HG03135 (cell line): Measurements from ENCODE around the gene SEMA5B.

ENCODE experiments used
- ATAC-seq: cut with Tn5 transposase; IDR thresholded peaks from one replicate; pipeline ENCODE4 v1.9.1; 2021; ENCODE audit warnings: mild to moderate bottlenecking, moderate library complexity; ENCODE audit not compliant: unreplicated experiment

SEMA5B gene

GRCh38 chr3:123060054-123060453 lies 32.5 kb upstream of the SEMA5B start:
- no peak for ATAC-seq

GRCh38 chr3:123058505-123058904 lies 30.9 kb upstream of the SEMA5B start:
- ATAC-seq, result no peak

DNA sequence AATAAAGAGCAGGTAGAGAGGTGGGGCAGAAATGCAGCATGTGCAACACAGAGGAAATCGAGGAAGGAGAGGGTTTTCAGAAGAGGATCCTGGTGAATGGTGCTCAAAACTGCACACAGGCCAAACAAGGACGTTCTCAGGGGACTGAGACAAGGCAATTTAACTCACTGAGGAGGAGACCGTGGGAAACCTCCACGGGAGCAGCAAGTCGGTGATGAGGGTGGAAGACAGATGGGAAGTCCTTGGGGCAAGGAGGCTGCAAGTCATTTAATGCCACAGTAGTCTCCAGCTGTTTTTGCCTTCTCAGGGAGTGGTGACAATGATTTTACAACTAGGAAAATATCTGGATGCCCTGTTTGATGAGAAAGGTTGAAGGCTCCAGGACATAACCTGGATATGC lies 27.8 kb upstream of the SEMA5B start:
- no peak for ATAC-seq

DNA sequence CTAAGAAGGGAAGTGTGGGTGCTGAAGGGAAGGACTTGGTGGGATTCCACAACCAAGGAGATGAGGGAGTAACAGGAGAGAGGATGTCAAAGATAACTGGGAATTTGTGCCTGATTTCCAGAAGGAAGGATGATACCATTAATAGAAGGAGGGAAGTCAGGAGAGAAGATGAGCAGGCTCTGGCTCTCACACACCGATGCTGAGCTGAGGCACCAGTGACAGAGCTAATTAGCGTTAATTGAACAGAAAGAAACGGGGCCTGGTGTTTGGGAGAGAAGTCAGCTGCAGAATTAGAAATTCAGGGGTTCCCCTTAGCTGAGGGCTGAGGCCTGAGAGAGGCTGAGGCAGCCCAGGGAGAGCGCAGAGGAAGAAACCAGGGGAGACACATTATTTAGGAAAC lies 27.4 kb upstream of the SEMA5B start:
- no peak for ATAC-seq

- no peak for ATAC-seq
These were observed 26.7 kb upstream of the SEMA5B start for GRCh38 chr3:123054109-123054778.

DNA sequence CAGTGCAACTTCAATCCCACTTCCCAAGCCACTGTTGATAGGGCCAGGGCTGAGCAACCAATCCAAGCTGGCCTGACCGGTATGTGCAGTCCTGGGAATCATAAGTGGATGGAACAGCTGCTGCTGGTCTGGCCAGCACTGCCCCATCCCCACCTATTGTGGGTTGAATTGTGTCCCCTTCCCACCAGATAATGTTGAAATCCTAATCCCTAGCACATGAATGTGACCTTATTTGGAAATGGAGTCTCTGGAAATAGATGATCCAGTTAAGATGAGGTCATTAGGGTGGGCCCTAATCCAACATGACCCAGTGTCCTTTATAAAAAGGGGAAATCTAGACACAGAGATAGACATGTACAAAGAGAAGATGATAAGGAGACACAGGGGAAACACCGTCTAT lies 25.5 kb upstream of the SEMA5B start:
- no peak for ATAC-seq

GRCh38 chr3:123050666-123051065 lies 23.1 kb upstream of the SEMA5B start:
- no peak for ATAC-seq

DNA sequence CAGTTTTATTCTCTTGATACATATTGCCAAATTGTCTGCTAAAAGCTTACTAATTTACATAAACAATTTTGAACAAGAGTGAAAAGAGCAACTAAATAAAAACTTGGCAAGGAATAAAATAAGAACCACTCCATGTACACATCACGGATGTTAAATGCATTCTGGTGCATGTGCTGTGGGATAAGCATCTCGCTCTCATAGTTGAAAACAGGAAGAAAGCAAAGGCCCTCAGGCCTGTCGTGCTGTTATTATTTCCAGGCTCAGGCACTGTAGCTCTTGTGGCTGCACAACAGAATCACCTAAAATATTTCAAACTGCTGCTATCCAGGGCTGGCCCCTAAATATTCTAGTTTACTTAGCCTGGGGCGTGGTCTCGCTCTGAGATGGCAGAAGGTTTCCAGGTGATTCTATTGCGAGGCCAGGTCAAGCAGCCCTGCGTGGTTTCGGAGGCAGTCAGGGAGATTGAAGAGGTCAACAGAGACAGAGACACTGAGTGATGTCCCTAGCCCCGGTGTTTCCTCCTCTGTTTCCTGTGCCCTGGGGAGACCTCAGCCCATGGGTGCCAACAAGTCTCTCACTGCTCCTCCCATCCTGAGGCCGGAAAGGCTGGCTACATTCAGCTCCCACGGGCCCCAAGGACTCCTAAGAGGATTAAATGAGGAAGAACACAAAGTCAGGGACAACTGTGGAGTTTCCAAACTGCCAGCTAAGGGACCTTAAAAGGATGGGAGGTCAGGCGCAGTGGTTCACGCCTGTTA lies 21.1 kb upstream of the SEMA5B start:
- no peak for ATAC-seq

DNA sequence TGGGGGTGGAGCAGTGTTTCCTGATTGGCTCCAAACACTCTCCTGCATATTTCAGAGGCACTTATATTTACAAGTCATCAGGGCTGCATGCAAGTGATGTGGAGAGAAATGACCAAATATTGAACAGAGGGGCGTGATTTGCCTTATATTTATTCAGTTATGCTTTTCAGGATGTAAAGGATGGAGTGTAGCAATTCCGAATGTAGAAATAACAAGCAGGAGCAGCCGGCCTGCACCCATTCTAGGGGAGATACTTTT lies 19.4 kb upstream of the SEMA5B start:
- no peak for ATAC-seq

DNA sequence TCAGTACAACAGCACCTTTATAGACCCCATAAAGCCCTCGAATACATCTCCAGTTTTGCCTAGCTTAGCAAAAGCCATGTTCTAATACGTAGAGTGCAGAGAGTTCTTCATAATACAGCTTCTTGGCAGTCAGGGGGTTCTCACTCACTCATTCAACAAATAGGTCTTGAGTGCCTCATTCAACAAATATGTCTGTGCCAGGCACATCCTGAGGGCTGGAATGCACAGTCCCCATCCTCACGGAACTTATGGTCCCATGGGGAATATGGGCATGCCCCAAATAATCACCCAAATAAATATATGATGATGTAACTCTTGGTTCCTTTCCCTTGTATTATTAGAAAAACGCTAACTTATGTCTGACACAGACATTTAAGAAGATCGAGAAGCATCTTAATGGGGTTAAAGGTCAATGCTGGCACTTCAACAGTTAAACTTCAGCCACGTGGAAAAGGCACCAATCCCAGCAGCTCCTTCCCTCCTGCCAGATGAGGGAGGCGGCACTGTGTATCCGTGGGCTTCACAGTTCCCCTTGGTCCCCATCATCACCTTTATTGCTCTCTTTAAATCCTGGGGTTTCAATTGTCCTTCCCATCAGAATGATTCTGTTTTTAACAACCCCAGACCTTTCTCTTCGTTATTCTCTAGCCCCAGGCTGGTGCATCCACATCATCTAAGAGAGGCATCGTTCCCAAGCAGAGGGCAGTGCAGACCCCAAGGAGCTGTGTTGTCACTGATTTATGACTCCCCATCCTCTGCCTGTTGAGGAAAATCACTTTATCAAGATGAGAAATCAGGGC lies 18.9 kb upstream of the SEMA5B start:
- no peak for ATAC-seq

DNA sequence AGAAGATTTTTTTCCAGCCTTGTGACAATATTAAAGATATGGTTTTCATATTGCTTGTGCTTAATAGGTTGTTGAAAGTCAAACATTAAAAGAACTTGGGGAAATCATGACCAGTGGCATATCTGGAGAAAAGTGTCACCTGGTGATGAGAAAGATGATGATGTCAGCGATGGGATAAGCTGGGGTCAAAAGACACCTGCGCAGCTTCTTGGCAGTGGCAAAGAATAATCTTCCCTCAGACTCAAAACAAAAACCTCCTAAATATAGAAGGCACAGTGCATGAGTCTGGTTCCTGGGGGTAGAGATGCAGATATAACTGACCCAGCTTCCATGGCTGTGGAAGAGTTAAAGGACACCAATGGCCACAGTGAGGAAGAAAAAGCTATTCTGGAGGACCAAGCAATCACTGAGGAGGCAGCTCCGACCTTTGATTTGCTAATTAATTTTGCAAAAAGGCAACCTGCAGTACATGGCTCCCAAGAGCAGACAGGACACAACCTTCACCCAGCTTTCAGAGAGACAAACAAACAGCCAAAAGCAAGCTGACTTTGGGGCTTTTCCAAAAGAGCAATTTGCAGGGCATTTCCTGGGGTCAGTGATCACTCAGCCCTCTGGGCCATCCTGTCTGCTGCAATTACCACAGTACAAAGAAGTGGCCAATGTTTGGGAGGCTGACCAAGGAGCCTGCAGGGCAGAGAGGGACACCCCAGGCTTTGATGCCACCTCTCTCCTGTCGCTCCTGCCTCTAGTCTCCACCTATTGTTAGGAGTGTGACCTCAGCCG lies 17.6 kb upstream of the SEMA5B start:
- ATAC-seq, result no peak

DNA sequence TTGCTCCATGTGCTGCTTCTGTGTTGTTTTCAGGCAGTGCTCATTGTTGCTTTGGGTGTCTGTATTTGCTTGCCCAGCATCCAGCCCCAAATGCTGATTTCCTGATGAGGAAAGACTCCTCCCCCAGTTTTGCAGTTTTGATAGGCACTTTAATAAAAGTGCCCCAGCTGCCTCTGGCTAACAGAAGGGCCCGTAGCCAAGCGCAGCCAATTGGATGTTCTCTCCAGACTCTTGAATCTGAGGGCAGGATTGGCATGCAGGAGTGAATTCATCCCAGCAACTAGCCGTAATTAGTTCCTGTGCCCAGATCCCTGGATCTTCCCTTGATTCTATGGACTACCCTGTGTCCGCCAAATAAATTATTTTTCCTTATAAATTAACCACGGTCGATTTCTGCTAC lies 14.8 kb upstream of the SEMA5B start:
- no peak for ATAC-seq

- ATAC-seq, result no peak
These were observed 11.6 kb upstream of the SEMA5B start for GRCh38 chr3:123039178-123039577.

DNA sequence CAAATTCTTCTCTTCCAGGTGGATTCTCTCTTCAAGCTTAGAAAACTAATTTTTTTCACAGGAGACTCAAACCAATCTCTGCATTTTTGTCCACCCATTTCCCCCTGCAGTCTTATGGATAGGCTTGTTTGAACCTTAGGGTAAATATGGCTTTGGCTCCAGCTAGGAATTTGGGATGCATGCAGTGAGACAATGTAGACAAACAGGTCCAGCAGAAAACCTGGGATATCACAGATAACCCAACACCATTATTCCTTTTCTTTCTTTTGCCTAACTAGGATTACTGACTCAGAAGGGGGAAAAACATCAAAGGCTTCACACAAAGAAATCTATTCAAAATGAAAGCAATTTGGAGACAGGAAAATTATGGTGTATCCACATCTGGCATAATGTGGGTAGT lies 11.2 kb upstream of the SEMA5B start:
- ATAC-seq, result no peak

GRCh38 chr3:123037015-123037375 lies 9.4 kb upstream of the SEMA5B start:
- no peak for ATAC-seq

DNA sequence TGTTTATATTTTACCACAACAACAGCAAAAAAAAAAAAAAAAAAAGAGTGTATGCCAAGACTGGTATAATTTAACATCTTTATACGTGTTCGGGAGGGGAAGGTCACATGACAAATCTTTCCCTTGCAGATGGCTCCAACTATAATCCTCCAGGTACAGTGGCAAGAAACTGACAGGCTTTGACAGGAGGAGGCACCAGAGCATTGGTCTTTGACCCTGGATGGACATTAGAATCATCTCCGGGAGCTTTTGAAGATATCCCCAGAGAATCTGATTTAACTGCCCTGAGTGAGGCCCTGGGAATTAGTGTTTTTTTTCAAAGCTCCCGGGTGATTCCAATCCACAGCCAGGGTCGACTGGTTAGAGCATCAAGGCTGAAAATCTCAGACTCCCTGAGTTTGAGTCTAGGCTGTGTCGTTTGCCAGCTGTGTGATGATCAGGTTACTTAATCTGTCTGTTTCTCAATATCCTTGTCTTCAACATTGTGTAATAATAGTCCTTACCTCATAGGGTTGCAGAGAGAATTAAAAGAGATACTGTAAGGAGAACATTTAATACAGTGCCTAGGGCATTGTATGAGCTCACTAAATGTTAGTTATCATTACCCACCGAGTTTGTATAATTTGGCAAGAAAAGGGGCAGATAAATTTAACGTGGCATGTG lies 8.9 kb upstream of the SEMA5B start:
- no peak for ATAC-seq

- ATAC-seq, result no peak
These were observed 7.4 kb upstream of the SEMA5B start for GRCh38 chr3:123034996-123035395.

- no peak for ATAC-seq
These were observed 6.6 kb upstream of the SEMA5B start for GRCh38 chr3:123034120-123034519.

- no peak for ATAC-seq
These were observed 4.5 kb upstream of the SEMA5B start for GRCh38 chr3:123032057-123032456.

- ATAC-seq, result no peak
These were observed 3.5 kb upstream of the SEMA5B start for GRCh38 chr3:123031051-123031450.

DNA sequence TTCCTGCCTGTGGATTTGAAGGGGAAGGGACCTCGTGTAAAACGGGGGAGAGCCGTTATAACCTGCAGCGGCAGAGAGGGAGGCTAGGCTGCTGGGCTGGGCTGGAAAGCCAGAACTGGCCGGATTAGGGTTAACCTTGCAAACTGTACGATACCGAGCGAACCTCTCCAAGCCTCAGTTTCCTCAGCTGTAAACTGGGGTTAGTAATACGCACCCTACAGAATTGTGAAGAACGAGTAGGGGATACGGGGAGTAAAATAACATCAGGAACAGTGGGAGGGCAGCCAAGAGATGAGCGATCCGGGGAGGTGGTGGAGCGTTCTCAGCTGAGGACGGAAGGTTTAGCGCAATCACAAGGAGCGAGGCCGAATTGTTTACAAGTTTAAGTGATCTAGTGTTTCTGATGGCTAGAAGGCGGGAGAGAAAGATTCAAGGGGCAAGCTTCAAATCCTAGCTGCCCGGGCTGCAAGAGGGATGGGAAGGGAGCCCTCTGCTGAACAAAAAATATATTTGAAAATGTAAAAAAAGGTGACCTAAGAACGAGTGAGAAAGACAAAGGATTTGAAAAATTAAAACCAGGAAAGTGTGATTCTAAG lies 768 bp upstream of the SEMA5B start:
- ATAC-seq, result no peak
